Glutamatergic neuron (in vitro differentiated cells): ENCODE results near the gene RPUSD4. TPM values are rescaled to one million over a fixed set of nuclear protein-coding genes. Genes with fewer than 3 reads are reported as not detected.

Experiments used
- DNase-seq: peaks from one replicate; pipeline ENCODE4 v3.0.0; 2022
- H3K27ac Mint-ChIP-seq: one replicate; pipeline ENCODE4 v1.8.0; 2020; ENCODE audit warnings: mild to moderate bottlenecking, mixed read lengths, inconsistent platforms; ENCODE audit not compliant: unreplicated experiment
- H3K27me3 Mint-ChIP-seq: one replicate; pipeline ENCODE4 v1.8.0; 2020; ENCODE audit warnings: mild to moderate bottlenecking, moderate library complexity, mixed read lengths, inconsistent platforms; ENCODE audit not compliant: unreplicated experiment
- H3K36me3 Mint-ChIP-seq: one replicate; pipeline ENCODE4 v1.8.0; 2020; ENCODE audit warnings: mild to moderate bottlenecking, mixed read lengths, inconsistent platforms; ENCODE audit not compliant: unreplicated experiment
- H3K4me1 Mint-ChIP-seq: one replicate; pipeline ENCODE4 v1.8.0; 2020; ENCODE audit warnings: mild to moderate bottlenecking, low read depth, mixed read lengths, inconsistent platforms; ENCODE audit not compliant: unreplicated experiment
- H3K4me3 Mint-ChIP-seq: one replicate; pipeline ENCODE4 v1.8.0; 2020; ENCODE audit warnings: mild to moderate bottlenecking, mixed read lengths, inconsistent platforms; ENCODE audit not compliant: unreplicated experiment
- H3K9me3 Mint-ChIP-seq: one replicate; pipeline ENCODE4 v1.8.0; 2020; ENCODE audit warnings: mild to moderate bottlenecking, moderate library complexity, mixed read lengths, inconsistent platforms; ENCODE audit not compliant: unreplicated experiment
- total RNA-seq: library from RNA; stranded (reverse); fragmentation: NEBNext Ultra II Directional; extraction: Animal tissue kit (Norgen Biotek cat#: 25700); gene quantifications from one replicate; pipeline ENCODE4 v1.2.1, GENCODE V29; 2021; ENCODE audit not compliant: unreplicated experiment
- TF ChIP-seq, protein P1 (sequence below): fragments of 200-600 bp; sonication (generic); IDR thresholded peaks from one replicate; pipeline ENCODE4 v1.5.0; 2021; ENCODE audit not compliant: partially characterized antibody, unreplicated experiment

Gene RPUSD4
- total RNA-seq, 1 donor from 2014 or later: 41.8 TPM

- no peaks in the 10 kb centered on the region for H3K27me3 Mint-ChIP-seq
- no peak overlapping the region for H3K4me3 Mint-ChIP-seq
- H3K4me1 Mint-ChIP-seq: no peaks in the 10 kb centered on the region
- H3K27ac Mint-ChIP-seq: no peak overlapping the region
- no peak for DNase-seq
- peaks cover 2% of the 10 kb centered on the region for H3K9me3 Mint-ChIP-seq
- TF ChIP-seq, protein P1, sequence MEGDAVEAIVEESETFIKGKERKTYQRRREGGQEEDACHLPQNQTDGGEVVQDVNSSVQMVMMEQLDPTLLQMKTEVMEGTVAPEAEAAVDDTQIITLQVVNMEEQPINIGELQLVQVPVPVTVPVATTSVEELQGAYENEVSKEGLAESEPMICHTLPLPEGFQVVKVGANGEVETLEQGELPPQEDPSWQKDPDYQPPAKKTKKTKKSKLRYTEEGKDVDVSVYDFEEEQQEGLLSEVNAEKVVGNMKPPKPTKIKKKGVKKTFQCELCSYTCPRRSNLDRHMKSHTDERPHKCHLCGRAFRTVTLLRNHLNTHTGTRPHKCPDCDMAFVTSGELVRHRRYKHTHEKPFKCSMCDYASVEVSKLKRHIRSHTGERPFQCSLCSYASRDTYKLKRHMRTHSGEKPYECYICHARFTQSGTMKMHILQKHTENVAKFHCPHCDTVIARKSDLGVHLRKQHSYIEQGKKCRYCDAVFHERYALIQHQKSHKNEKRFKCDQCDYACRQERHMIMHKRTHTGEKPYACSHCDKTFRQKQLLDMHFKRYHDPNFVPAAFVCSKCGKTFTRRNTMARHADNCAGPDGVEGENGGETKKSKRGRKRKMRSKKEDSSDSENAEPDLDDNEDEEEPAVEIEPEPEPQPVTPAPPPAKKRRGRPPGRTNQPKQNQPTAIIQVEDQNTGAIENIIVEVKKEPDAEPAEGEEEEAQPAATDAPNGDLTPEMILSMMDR: no peak
- no peaks in the 10 kb centered on the region for H3K36me3 Mint-ChIP-seq
Observed at GRCh38 chr11:126231725-126232459, 20.4 kb upstream of the RPUSD4 start.

DNA sequence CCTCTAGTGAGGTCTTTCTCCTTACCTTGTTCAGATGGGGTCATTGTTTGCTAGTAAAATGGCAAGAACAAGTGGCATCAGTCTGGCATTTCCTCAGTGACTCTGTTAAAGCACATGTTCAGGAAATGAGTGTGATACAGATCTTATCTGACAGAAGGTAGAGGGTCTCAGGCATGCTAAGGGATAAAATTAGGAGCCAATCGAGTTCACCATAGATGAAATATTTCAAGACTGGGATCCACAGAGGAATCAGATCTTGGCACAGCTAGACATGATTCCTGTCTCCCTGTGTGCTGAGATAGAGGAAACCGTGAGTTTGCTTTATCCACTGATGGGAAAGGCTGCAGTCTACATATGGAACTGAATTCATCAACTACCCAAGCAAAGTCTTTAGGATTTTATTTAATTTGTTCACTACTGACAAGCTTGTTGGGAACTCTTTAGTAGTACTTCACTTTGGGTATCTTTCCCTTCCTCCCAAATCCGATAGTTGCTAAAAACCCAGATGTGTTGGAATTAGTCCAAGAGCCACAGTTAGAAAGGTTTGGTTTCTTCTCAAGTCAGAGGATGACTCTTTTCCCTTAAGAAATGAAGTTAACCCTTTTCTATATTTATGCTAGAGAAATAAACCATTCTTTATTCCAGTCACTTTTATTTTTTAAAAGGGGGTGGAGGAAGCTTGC lies 18.5 kb upstream of the RPUSD4 start:
- no peaks in the 10 kb centered on the region for H3K4me1 Mint-ChIP-seq
- no peak overlapping the region for H3K27ac Mint-ChIP-seq
- no peak for DNase-seq
- peaks cover 3% of the 10 kb centered on the region for H3K27me3 Mint-ChIP-seq
- peaks cover 2% of the 10 kb centered on the region for H3K9me3 Mint-ChIP-seq
- no peak overlapping the region for H3K4me3 Mint-ChIP-seq
- TF ChIP-seq, protein P1: no peak
- H3K36me3 Mint-ChIP-seq: no peaks in the 10 kb centered on the region

GRCh38 chr11:126226334-126227084 lies 15.1 kb upstream of the RPUSD4 start:
- H3K27ac Mint-ChIP-seq: no peak overlapping the region
- TF ChIP-seq, protein P1: no peak

GRCh38 chr11:126225295-126225665 lies 13.8 kb upstream of the RPUSD4 start:
- peaks cover 2% of the 10 kb centered on the region for H3K4me1 Mint-ChIP-seq
- TF ChIP-seq, protein P1: no peak
- H3K27me3 Mint-ChIP-seq: peaks cover 3% of the 10 kb centered on the region

More at GRCh38 chr11:126226334-126227084, 15.1 kb upstream of the RPUSD4 start:
- H3K4me1 Mint-ChIP-seq: peaks cover 2% of the 10 kb centered on the region
- H3K4me3 Mint-ChIP-seq: no peak overlapping the region
- H3K27me3 Mint-ChIP-seq: peaks cover 3% of the 10 kb centered on the region
- peaks cover 2% of the 10 kb centered on the region for H3K9me3 Mint-ChIP-seq
- no peaks in the 10 kb centered on the region for H3K36me3 Mint-ChIP-seq
- no peak for DNase-seq

More at GRCh38 chr11:126225295-126225665, 13.8 kb upstream of the RPUSD4 start:
- H3K4me3 Mint-ChIP-seq: no peak overlapping the region
- H3K27ac Mint-ChIP-seq: no peak overlapping the region
- peaks cover 2% of the 10 kb centered on the region for H3K9me3 Mint-ChIP-seq
- DNase-seq: no peak
- no peaks in the 10 kb centered on the region for H3K36me3 Mint-ChIP-seq
